ENCODE measurements around the gene GBGT1. TPM values are rescaled to one million over a fixed set of nuclear protein-coding genes. Genes with fewer than 3 reads are reported as not detected.

The GBGT1 gene
- total RNA-seq, 2 experiments from 2014 or later = 3.6 to 4.1 TPM

GRCh38 chr9:133114886-133115603 lies 48.7 kb downstream of the GBGT1 start:
- no peak for DNase-seq

GRCh38 chr9:133113949-133114885 lies 49.5 kb downstream of the GBGT1 start:
- no peaks in the 10 kb centered on the region for H3K27me3 Mint-ChIP-seq
- DNase-seq (peak; percentile 40), ATAC-seq (no peak)
- H3K27ac Mint-ChIP-seq = peak overlapping the region; percentile 70
- peaks cover 64% of the 10 kb centered on the region for H3K4me1 Mint-ChIP-seq (ENCODE audit: low read depth)
- H3K36me3 Mint-ChIP-seq (ENCODE audit: low read depth) = peaks cover 21% of the 10 kb centered on the region
- ChIA-PET CTCF (interaction anchor here (0.6 to 22.4 kb wide), 9 partner anchors 9 to 1020 kb away, joined by 3 to 376 read pairs (median 3); no protein-coding TSS in a partner anchor), POLR2A (interaction anchor here (1.8 to 2.5 kb wide), 3 partner anchors 8 to 32 kb away, joined by 4 to 11 read pairs (median 11); no protein-coding TSS in a partner anchor)
- intact Hi-C loops (cut with micrococcal nuclease) = no loop called here
- TF ChIP-seq CTCF (IDR thresholded peaks at IDR 0.05) = no peak
- no peak overlapping the region for H3K4me3 Mint-ChIP-seq
- H3K9me3 Mint-ChIP-seq = no peaks in the 10 kb centered on the region

More at GRCh38 chr9:133114886-133115603, 48.7 kb downstream of the GBGT1 start:
- POLR2A ChIA-PET = interaction anchor here (0.6 to 2.5 kb wide), 6 partner anchors 9 to 103 kb away, joined by 3 to 11 read pairs (median 4); no protein-coding TSS in a partner anchor
- intact Hi-C loops (cut with micrococcal nuclease) = no loop called here
- H3K4me1 Mint-ChIP-seq (ENCODE audit: low read depth) = peaks cover 66% of the 10 kb centered on the region
- TF ChIP-seq CTCF (IDR thresholded peaks at IDR 0.05) = no peak
- peaks cover 14% of the 10 kb centered on the region for H3K36me3 Mint-ChIP-seq (ENCODE audit: low read depth)
- H3K4me3 Mint-ChIP-seq = peak overlapping the region; percentile 24
- H3K27ac Mint-ChIP-seq = peak overlapping the region; percentile 85
- CTCF ChIA-PET = interaction anchor here (0.6 to 22.4 kb wide), 6 partner anchors 10 to 1019 kb away, joined by 3 to 376 read pairs (median 3); no protein-coding TSS in a partner anchor
- no peaks in the 10 kb centered on the region for H3K27me3 Mint-ChIP-seq
- H3K9me3 Mint-ChIP-seq = no peaks in the 10 kb centered on the region
- ATAC-seq = no peak

GRCh38 chr9:133113163-133113948 lies 50.4 kb downstream of the GBGT1 start:
- no peaks in the 10 kb centered on the region for H3K27me3 Mint-ChIP-seq
- ATAC-seq (no peak), DNase-seq (peak; percentile 40)
- H3K4me1 Mint-ChIP-seq (ENCODE audit: low read depth) = peaks cover 57% of the 10 kb centered on the region
- CTCF ChIA-PET = interaction anchor here (1.0 to 22.4 kb wide), 5 partner anchors 10 to 91 kb away, joined by 3 to 376 read pairs (median 4); no protein-coding TSS in a partner anchor
- H3K4me3 Mint-ChIP-seq = no peak overlapping the region
- POLR2A ChIA-PET = interaction anchor here (0.9 to 2.0 kb wide), 3 partner anchors 17 to 34 kb away, joined by 4 to 11 read pairs (median 6); no protein-coding TSS in a partner anchor
- H3K36me3 Mint-ChIP-seq (ENCODE audit: low read depth) = peaks cover 20% of the 10 kb centered on the region
- TF ChIP-seq CTCF (IDR thresholded peaks at IDR 0.05) = no peak
- peak overlapping the region; percentile 70 for H3K27ac Mint-ChIP-seq
- no peaks in the 10 kb centered on the region for H3K9me3 Mint-ChIP-seq
- intact Hi-C loops (cut with micrococcal nuclease) = no loop called here

- intact Hi-C loops (cut with micrococcal nuclease) = no loop called here
- H3K27ac Mint-ChIP-seq = peak overlapping the region; percentile 70
- CTCF ChIA-PET = interaction anchor here (22.4 kb wide), 1 partner anchor 33 kb away, joined by 376 read pairs; no protein-coding TSS in a partner anchor
- no peak overlapping the region for H3K4me3 Mint-ChIP-seq
- no peak for TF ChIP-seq CTCF (IDR thresholded peaks at IDR 0.05)
- no peaks in the 10 kb centered on the region for H3K27me3 Mint-ChIP-seq
- H3K9me3 Mint-ChIP-seq = no peaks in the 10 kb centered on the region
- POLR2A ChIA-PET = interaction anchor here (0.9 to 2.0 kb wide), 3 partner anchors 18 to 35 kb away, joined by 4 to 11 read pairs (median 6); no protein-coding TSS in a partner anchor
- ATAC-seq (no peak), DNase-seq (peak; percentile 41)
- peaks cover 52% of the 10 kb centered on the region for H3K4me1 Mint-ChIP-seq (ENCODE audit: low read depth)
- H3K36me3 Mint-ChIP-seq (ENCODE audit: low read depth) = peaks cover 26% of the 10 kb centered on the region
Observed at GRCh38 chr9:133112663-133113026, 51.1 kb downstream of the GBGT1 start.

Data from activated CD8-positive, alpha-beta T cell treated with anti-CD3 and anti-CD28 coated beads for 36 hours (primary cell).